ENCODE measurements around the gene CDH16. TPM values are rescaled to one million over a fixed set of nuclear protein-coding genes. Genes with fewer than 3 reads are reported as not detected.

CDH16 gene
- total RNA-seq, 4 donors from 2014 or later = not detected

DNA sequence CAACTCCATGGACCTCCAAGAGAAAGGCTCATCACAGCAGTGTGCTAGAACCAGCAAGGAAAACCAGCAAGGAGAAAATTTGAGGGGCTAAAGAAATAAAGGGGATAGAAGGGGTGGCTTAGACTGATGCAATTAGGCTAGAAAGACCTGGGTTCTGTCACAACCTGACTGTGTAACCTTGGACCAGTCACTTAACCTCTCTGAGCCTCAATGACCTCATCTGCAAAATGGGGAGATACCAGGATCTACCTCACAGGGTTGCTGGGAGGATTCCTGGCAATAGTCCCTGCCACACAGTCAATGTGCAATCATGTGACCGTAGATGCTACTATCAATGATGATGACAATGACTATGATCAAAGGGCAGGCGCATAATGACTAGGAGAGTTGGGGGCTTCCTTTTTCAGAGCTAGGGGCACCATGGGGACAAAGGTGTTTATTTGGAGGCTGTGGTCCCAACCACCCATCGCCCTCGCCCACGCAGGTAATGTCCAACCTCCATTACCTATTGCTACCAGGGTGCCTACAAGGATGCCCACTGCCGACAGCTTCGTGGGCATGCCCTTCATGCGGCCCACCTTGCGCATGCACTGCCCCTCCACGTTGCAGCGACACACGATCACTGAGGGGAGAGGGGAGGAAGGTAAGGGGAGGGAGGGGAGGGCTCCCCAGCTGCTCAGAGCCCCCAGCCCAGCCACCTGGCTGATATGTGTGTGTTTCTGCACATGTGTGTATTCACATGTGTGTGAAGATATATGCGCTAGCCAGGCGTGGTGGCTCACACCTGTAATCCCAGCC lies 9.7 kb downstream of the CDH16 start:
- no peak for TF ChIP-seq POLR2A (IDR thresholded peaks at IDR 0.05)
- WGBS, 2 donors (ENCODE audit: low coverage in 1 of 2) = 80 to 95% methylated on average over 1 to 2 of the region's 14 CpGs
- H3K4me1 ChIP-seq = peaks cover 3 to 25% (median 21%) of the 10 kb centered on the region in 3 donors
- ATAC-seq = no peak
- no peaks in the 10 kb centered on the region for H3K9me3 ChIP-seq
- no peaks in the 10 kb centered on the region for H3K27me3 ChIP-seq
- no peak overlapping the region for H3K27ac ChIP-seq
- no peak overlapping the region for H3K4me3 ChIP-seq
- H3K36me3 ChIP-seq = no peaks in the 10 kb centered on the region

- no peaks in the 10 kb centered on the region for H3K27me3 ChIP-seq
- TF ChIP-seq, protein P1, sequence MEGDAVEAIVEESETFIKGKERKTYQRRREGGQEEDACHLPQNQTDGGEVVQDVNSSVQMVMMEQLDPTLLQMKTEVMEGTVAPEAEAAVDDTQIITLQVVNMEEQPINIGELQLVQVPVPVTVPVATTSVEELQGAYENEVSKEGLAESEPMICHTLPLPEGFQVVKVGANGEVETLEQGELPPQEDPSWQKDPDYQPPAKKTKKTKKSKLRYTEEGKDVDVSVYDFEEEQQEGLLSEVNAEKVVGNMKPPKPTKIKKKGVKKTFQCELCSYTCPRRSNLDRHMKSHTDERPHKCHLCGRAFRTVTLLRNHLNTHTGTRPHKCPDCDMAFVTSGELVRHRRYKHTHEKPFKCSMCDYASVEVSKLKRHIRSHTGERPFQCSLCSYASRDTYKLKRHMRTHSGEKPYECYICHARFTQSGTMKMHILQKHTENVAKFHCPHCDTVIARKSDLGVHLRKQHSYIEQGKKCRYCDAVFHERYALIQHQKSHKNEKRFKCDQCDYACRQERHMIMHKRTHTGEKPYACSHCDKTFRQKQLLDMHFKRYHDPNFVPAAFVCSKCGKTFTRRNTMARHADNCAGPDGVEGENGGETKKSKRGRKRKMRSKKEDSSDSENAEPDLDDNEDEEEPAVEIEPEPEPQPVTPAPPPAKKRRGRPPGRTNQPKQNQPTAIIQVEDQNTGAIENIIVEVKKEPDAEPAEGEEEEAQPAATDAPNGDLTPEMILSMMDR (IDR thresholded peaks at IDR 0.05) = no peak
- no peak for TF ChIP-seq POLR2AphosphoS5 (IDR thresholded peaks at IDR 0.05)
- TF ChIP-seq EP300 (IDR thresholded peaks at IDR 0.05) = no peak
- no peaks in the 10 kb centered on the region for H3K9me3 ChIP-seq
- peaks cover 7 to 33% (median 28%) of the 10 kb centered on the region in 3 donors for H3K4me1 ChIP-seq
- H3K4me3 ChIP-seq = no peak overlapping the region
- no peaks in the 10 kb centered on the region for H3K36me3 ChIP-seq
- 100% methylated on average over 1 of the region's 3 CpGs; no CpG with 5 or more reads in 1 of the 2 donors for WGBS, 2 donors (ENCODE audit: low coverage in 1 of 2)
- ATAC-seq = no peak
- peak overlapping the region in 1 of 4 donors; percentile 6 for H3K27ac ChIP-seq
These were observed 10.6 kb downstream of the CDH16 start for GRCh38 chr16:66908116-66908515.

DNA sequence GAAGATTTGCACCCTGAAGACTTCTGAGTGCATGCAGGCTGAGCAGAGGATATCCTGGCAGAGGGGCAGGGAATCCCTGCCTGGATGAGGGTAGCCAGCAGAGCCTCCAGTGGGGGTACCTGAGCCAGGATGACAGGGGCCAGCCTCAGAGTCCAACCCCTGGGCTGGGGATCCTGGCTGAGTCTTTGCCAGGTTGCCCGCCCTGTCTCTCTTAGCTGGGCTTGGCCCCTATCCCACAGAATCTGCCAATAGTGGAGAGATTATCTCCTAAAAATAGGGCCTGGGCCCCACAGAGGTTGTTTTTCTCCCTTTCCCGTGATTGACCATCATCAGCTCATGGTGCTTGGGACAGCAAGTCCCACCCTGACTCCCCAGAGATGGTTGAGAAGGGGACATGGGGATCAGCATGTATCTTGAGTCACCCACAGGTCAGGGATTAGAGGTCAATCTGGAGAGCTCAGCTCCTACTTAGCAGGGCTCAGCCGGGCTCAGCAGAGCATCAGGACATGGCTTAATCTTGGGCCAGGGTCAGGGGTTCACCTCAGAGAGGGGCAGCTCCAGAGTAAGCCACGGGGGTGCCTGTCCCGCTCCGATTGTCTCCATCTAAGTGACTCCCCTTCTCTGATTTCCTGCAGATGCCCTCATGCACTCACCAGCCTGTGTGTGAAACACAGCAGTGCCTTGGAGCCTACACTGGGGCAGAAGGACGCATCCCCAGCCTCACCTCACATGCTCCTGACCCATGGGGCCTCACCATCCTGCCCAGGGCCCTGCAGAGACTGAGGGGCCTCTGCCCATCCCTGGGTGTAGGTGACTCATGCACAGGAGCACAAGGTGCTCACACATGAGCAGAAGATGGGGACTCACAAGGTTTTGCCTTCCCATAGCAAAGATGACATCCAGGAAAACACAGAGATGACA lies 11.5 kb downstream of the CDH16 start:
- TF ChIP-seq POLR2A (IDR thresholded peaks at IDR 0.05) (no peak), EP300 (IDR thresholded peaks at IDR 0.05) (no peak), POLR2AphosphoS5 (IDR thresholded peaks at IDR 0.05) (no peak)
- TF ChIP-seq, protein P1 (IDR thresholded peaks at IDR 0.05) = no peak
- Histone ChIP-seq H3K9me3 (no peaks in the 10 kb centered on the region), H3K36me3 (no peaks in the 10 kb centered on the region), H3K4me1 (peaks cover 10 to 43% (median 34%) of the 10 kb centered on the region in 3 donors), H3K4me3 (no peak overlapping the region), H3K27ac (peak overlapping the region in 3 of 4 donors; percentile 91 to 93 (median 92)), H3K27me3 (no peaks in the 10 kb centered on the region)
- WGBS, 2 donors (ENCODE audit: low coverage in 1 of 2) = 59% methylated on average over 2 of the region's 7 CpGs; no CpG with 5 or more reads in 1 of the 2 donors
- no peak for ATAC-seq

DNA sequence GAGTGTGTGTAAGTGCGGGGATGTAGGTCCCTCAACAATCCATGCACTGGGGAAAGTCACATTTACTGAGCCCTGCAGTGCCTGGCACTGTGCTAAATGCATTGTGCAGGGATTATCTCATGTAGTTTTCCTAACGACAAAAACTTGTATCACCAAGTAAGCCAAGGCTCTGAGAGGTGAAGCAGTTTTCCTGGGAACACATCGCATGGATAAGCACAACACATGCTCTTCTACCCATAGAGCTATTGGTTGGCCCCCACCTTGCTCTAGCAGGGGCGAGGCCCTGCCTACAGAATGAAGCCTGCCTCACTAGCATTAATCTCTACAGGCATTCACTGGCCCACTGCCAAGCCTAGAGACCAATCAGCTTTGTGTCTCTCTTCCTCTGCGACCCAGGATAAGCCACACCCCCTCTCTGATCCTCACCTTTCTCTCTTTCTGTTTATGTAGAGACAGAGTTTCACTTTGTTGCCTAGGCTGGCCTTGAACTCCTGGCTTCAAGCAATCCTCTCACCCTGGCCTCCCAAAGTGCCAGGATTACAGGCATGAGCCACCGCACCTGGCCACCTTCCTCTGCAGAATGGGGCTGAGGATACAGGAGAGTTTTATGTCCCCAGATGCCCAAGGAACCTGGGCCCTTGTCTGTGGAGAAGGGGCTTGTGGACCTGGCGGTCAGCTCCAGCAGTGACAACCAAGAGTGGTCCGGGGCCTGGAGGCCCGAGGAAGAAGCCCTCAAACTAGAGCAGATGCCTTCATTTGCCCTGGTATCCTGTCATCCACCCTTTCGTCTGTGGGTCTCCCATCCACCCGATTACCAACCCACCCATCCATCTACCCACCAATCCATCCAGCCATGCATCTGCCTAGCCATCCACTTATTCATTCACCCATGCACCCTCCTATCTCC lies 12.8 kb downstream of the CDH16 start:
- WGBS, 2 donors (ENCODE audit: low coverage in 1 of 2) = 54 to 64% methylated on average over 8 to 10 of the region's 11 CpGs
- peak overlapping the region; percentile 67 to 93 (median 92) for H3K27ac ChIP-seq
- no peak overlapping the region for H3K4me3 ChIP-seq
- no peak for TF ChIP-seq POLR2A (IDR thresholded peaks at IDR 0.05)
- no peak for TF ChIP-seq POLR2AphosphoS5 (IDR thresholded peaks at IDR 0.05)
- no peak for TF ChIP-seq EP300 (IDR thresholded peaks at IDR 0.05)
- TF ChIP-seq, protein P1 (IDR thresholded peaks at IDR 0.05) = no peak
- H3K36me3 ChIP-seq = no peaks in the 10 kb centered on the region
- no peaks in the 10 kb centered on the region for H3K27me3 ChIP-seq
- no peak for ATAC-seq
- H3K4me1 ChIP-seq = peaks cover 16 to 55% (median 46%) of the 10 kb centered on the region in 3 donors
- no peaks in the 10 kb centered on the region for H3K9me3 ChIP-seq

Measured in gastroesophageal sphincter (tissue), 4 donors.